Heart right ventricle (tissue), 16 donors: ENCODE results near the gene DCT. TPM values are rescaled to one million over a fixed set of nuclear protein-coding genes. Genes with fewer than 3 reads are reported as not detected.

ENCODE experiments used
- ATAC-seq, 8 donors: fragments of 200-7000 bp; cut with Tn5 transposase; one replicate each; pipeline ENCODE4 v1.9.1; 2020; ENCODE audit warnings: mild to moderate bottlenecking in 8 of 8, moderate library complexity in 8 of 8, moderate number of reproducible peaks in 1 of 8
- DNase-seq, 2 donors: peaks; one replicate each; pipeline ENCODE4 v3.0.0-alpha.2; 2020
- H3K27ac ChIP-seq, 10 donors: fragments of 200-600 bp; sonication (generic) in 2 of 10; one replicate each; pipeline versions ENCODE4 v1.5.0 to v1.8.0; 2020 to 2022; ENCODE audit warnings: mild to moderate bottlenecking in 3 of 10
- H3K27me3 ChIP-seq, 7 donors: fragments of 200-600 bp; one replicate each; pipeline ENCODE4 v1.8.0; 2021 to 2022; ENCODE audit warnings: mild to moderate bottlenecking in 2 of 7
- H3K36me3 ChIP-seq, 9 donors: fragments of 200-600 bp; sonication (generic) in 1 of 9; one replicate each; pipeline versions ENCODE4 v1.5.0 to v1.8.0; 2020 to 2022; ENCODE audit warnings: mild to moderate bottlenecking in 2 of 9
- H3K4me1 ChIP-seq, 9 donors: fragments of 200-600 bp; sonication (generic) in 1 of 9; one replicate each; pipeline versions ENCODE4 v1.5.0 to v1.8.0; 2020 to 2022; ENCODE audit warnings: mild to moderate bottlenecking in 4 of 9
- H3K4me3 ChIP-seq, 10 donors: fragments of 200-600 bp; sonication (generic) in 2 of 10; one replicate each; pipeline versions ENCODE4 v1.5.0 to v1.8.0; 2020 to 2022; ENCODE audit warnings: mild to moderate bottlenecking in 7 of 10, moderate library complexity in 2 of 10
- H3K9me3 ChIP-seq, 11 donors: fragments of 200-600 bp in 10 of 11; sonication (generic) in 2 of 11; one replicate each; pipeline versions ENCODE4 v1.5.0 to v1.8.0; 2013 to 2022; ENCODE audit warnings: mild to moderate bottlenecking in 2 of 11, control low read depth in 1 of 11, moderate library complexity in 1 of 11
- WGBS, 2 donors: extraction: QIAGEN DNeasy Blood & Tissue Kit; methylation state at CpG; one replicate each; pipeline ENCODE4 v1.1.7; 2013; ENCODE audit warnings: inconsistent platforms in 1 of 2; 5-methylcytosine and 5-hydroxymethylcytosine counted together
- intact Hi-C, 10 donors: fragments of 100-400 bp; cut with DNase I; formaldehyde crosslinking; loops; one replicate each; pipeline versions ENCODE4 v1.11.1 to v1.14.2; 2022
- polyA plus RNA-seq, 2 donors: library from polyadenylated mRNA; stranded (reverse); fragments of 200-250 nt; gene quantifications; one replicate each; pipeline ENCODE4 v1.2.3, GENCODE V29; 2013
- total RNA-seq, 10 donors: library from RNA; stranded (reverse); fragmentation: NEBNext Ultra II Directional in 3 of 10; extraction: Animal tissue kit (Norgen Biotek cat#: 25700) in 3 of 10; gene quantifications; one replicate each; pipeline versions ENCODE4 v1.2.1 to v1.2.4, GENCODE V29; 2021 to 2023
- TF ChIP-seq, protein P1 (sequence below), 9 donors: fragments of 200-600 bp; sonication (generic) in 2 of 9; IDR thresholded peaks; one replicate each; pipeline versions ENCODE4 v1.5.0 to v1.8.0; 2021 to 2022; ENCODE audit warnings: antibody characterized with exemption in 9 of 9, mild to moderate bottlenecking in 5 of 9, moderate library complexity in 1 of 9
- donor health status: Arrhythmogenic right ventricular cardiomyopathy.
- donor health status: ischemic (EF 13 %, LVEDD 7.1; RV severe dilation, severe dysfunction).
- donor health status: healthy with polysubstance abuse.
- donor health status: DM: no; HTN: yes; CAD: no.
- donor health status: DM: no; HTN: no; CAD: no.
- donor health status: ischemic (EF 25% LVEDD 6.9; RV normal size, moderate dysfunction).
- donor health status: ischemic (EF 25% LVEDD 5.7; RV mildly dilated, moderate dysfunction).
- donor health status: healthy.
- donor health status: DM: yes; HTN: yes; CAD: no.
- donor health status: Ischemic cardiomyopathy.
- donor health status: ischemic (EF 35%, LVEDD 5.7; RV mildly dilated, moderate dysfunction).
- donor health status: nonischemic (EF 11% LVEDD 7.7; RV severe dilation, severe dysfunction).
- donor health status: DM: yes; HTN: yes; CAD: no.
- donor health status: PGD.
- donor health status: ischemic (EF 29% LVEDD 5.4; RV normal size, mild dysfunction).
- donor health status: nonischemic (EF 23%, LVEDD 6.1; RV moderate dilation, normal function).

The DCT gene
- total and polyA plus RNA-seq, 12 donors, result 0.01 to 0.47 (median 0.25) TPM; not detected in 1

GRCh38 chr13:94478913-94479312, 569 bp downstream of the DCT start:
- Histone ChIP-seq H3K4me3 (no peak overlapping the region), H3K27ac (no peak overlapping the region), H3K36me3 (no peaks in the 10 kb centered on the region), H3K27me3 (no peaks in the 10 kb centered on the region), H3K4me1 (peaks cover 0 to 12% (median 0%) of the 10 kb centered on the region in 9 donors), H3K9me3 (peaks cover 0 to 2% (median 0%) of the 10 kb centered on the region in 11 donors)
- DNase-seq (no peak), ATAC-seq (no peak)
- intact Hi-C loops, result no loop called here
- TF ChIP-seq, protein P1, sequence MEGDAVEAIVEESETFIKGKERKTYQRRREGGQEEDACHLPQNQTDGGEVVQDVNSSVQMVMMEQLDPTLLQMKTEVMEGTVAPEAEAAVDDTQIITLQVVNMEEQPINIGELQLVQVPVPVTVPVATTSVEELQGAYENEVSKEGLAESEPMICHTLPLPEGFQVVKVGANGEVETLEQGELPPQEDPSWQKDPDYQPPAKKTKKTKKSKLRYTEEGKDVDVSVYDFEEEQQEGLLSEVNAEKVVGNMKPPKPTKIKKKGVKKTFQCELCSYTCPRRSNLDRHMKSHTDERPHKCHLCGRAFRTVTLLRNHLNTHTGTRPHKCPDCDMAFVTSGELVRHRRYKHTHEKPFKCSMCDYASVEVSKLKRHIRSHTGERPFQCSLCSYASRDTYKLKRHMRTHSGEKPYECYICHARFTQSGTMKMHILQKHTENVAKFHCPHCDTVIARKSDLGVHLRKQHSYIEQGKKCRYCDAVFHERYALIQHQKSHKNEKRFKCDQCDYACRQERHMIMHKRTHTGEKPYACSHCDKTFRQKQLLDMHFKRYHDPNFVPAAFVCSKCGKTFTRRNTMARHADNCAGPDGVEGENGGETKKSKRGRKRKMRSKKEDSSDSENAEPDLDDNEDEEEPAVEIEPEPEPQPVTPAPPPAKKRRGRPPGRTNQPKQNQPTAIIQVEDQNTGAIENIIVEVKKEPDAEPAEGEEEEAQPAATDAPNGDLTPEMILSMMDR (IDR thresholded peaks at IDR 0.05), result no peak
- WGBS, 2 donors, result 86 to 87% methylated on average over 11 of the region's 11 CpGs

- WGBS, 2 donors, result 86 to 87% methylated on average over 2 of the region's 2 CpGs
- H3K4me3 ChIP-seq, result no peak overlapping the region
- intact Hi-C loops, result no loop called here
- no peaks in the 10 kb centered on the region for H3K36me3 ChIP-seq
- TF ChIP-seq, protein P1 (IDR thresholded peaks at IDR 0.05), result no peak
- H3K27ac ChIP-seq, result no peak overlapping the region
- no peaks in the 10 kb centered on the region for H3K4me1 ChIP-seq
- H3K9me3 ChIP-seq, result peaks cover 0 to under 1% (median 0%) of the 10 kb centered on the region in 11 donors
- DNase-seq (no peak), ATAC-seq (no peak)
- no peaks in the 10 kb centered on the region for H3K27me3 ChIP-seq
Observed at GRCh38 chr13:94470126-94470525, 9.4 kb downstream of the DCT start.

DNA sequence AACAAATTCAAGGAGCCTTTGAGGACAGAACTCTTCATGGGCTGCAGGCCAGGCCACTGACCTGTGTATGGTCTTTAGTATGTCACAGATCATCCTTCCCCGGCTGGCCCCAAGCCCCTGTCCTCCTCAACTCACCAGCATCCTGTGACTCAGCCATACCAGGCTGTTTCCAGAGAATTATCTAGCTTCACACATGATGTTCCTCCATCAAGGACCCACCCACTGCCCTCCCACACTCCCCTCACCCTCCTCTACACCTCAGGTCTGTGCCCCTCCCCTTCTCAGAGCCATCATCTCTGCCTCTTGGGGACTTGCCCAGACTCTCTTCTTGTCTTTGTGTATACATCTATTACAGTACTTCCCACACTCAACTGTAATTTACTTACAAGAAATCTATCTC, 14.7 kb downstream of the DCT start:
- H3K27ac ChIP-seq, result no peak overlapping the region
- TF ChIP-seq, protein P1 (IDR thresholded peaks at IDR 0.05), result no peak
- H3K9me3 ChIP-seq, result no peaks in the 10 kb centered on the region
- DNase-seq (no peak), ATAC-seq (no peak)
- intact Hi-C loops, result no loop called here
- no peaks in the 10 kb centered on the region for H3K36me3 ChIP-seq
- H3K4me3 ChIP-seq, result no peak overlapping the region
- 68 to 70% methylated on average over 1 of the region's 1 CpG for WGBS, 2 donors
- H3K4me1 ChIP-seq, result no peaks in the 10 kb centered on the region
- H3K27me3 ChIP-seq, result no peaks in the 10 kb centered on the region

DNA sequence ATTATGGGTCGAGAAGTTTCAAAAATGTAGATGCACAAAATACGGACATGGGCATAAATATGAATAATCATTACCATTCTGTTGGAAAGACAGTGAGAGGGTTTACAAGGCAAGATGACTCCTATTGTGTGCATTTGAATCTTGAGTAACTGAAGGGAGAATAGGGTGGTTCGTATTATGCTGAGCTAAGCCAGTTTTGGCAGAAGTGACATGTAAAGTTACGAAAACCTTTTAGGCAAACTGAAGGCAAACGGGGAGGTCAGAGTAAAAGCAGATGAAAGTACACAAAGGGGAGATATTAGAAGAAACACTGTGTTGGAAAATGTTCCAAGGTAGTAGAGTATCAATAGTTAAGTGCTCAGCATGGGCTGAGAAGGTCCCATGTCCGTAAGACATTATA, 16.8 kb downstream of the DCT start:
- Histone ChIP-seq H3K4me3 (no peak overlapping the region), H3K27me3 (no peaks in the 10 kb centered on the region), H3K27ac (no peak overlapping the region), H3K36me3 (no peaks in the 10 kb centered on the region), H3K9me3 (no peaks in the 10 kb centered on the region), H3K4me1 (no peaks in the 10 kb centered on the region)
- no peak for DNase-seq
- intact Hi-C loops, result no loop called here
- TF ChIP-seq, protein P1 (IDR thresholded peaks at IDR 0.05), result no peak
- ATAC-seq, result no peak
- 79 to 85% methylated on average over 6 of the region's 6 CpGs for WGBS, 2 donors
